ENCODE data around the gene CHIC2. TPM values are rescaled to one million over a fixed set of nuclear protein-coding genes. Genes with fewer than 3 reads are reported as not detected.

CHIC2 gene
- total and polyA plus RNA-seq, 2 of the 4 experiments (the other 2 are of a cell fraction) = 20.4 to 26.3 TPM

GRCh38 chr4:53994382-53995102, 69.9 kb downstream of the CHIC2 start:
- Histone ChIP-seq H3K18ac (ENCODE audit: low read depth, low read length) (no peak overlapping the region), H2AFZ (replicated peaks; ENCODE audit: low read length, poor library complexity) (no peak overlapping the region), H3K56ac (ENCODE audit: extremely low read depth, insufficient read depth, low read length) (no peak overlapping the region), H3K14ac (replicated peaks; ENCODE audit: low read depth, low read length) (no peak overlapping the region), H3K79me1 (ENCODE audit: low read depth in 1 of 2, low read length in 2 of 2) (peaks cover 13 to 41% of the 10 kb centered on the region in 2 experiments; a peak in 3 of 4 replicates), H4K5ac (ENCODE audit: low read depth, low read length) (no peak overlapping the region), H3K23ac (ENCODE audit: low read depth, low read length) (no peak overlapping the region), H3K9me1 (ENCODE audit: insufficient read depth, low read length) (0 out of 2 replicates have a peak, but pooled peaks cover 3% of the 10 kb centered on the region), H4K91ac (ENCODE audit: insufficient read depth, low read depth, low read length) (no peak overlapping the region), H3K27ac (ENCODE audit: insufficient read depth, low read length) (no peak overlapping the region), H4K8ac (ENCODE audit: low read depth in 2 of 2, low read length in 2 of 2) (no peak overlapping the region), H2BK5ac (ENCODE audit: low read depth, low read length, poor library complexity, severe bottlenecking) (no peak overlapping the region), H4K20me1 (ENCODE audit: insufficient read depth, low read length) (no peaks in the 10 kb centered on the region; the same call in 1 of the 2 replicates), H3K27me3 (ENCODE audit: control insufficient read depth, insufficient read depth, low read length) (no peaks in the 10 kb centered on the region), H3K36me3 (ENCODE audit: control insufficient read depth, insufficient read depth, low read length) (peaks cover 9% of the 10 kb centered on the region), H3K9ac (ENCODE audit: low read depth, low read length) (no peak overlapping the region), H2BK15ac (ENCODE audit: low read depth, low read length) (no peak overlapping the region), H3K4me2 (ENCODE audit: low read depth, low read length) (no peak overlapping the region), H2BK120ac (ENCODE audit: low read depth, low read length) (no peak overlapping the region), H3K4me1 (ENCODE audit: control insufficient read depth, insufficient read depth, low read length) (no peaks in the 10 kb centered on the region; the same call in 1 of the 2 replicates), H2BK20ac (ENCODE audit: low read depth, low read length) (no peak overlapping the region), H2AK9ac (replicated peaks; ENCODE audit: low read depth, low read length, poor library complexity) (no peak overlapping the region), H3K9me3 (ENCODE audit: control insufficient read depth, insufficient read depth, low read length) (no peaks in the 10 kb centered on the region), H2AK5ac (ENCODE audit: low read depth, low read length) (no peak overlapping the region), H3K4me3 (ENCODE audit: insufficient read depth, low read depth, low read length) (no peak overlapping the region), H3K4ac (ENCODE audit: low read depth, low read length) (no peak overlapping the region)
- TF ChIP-seq MAFK (IDR thresholded peaks at IDR 0.05; ENCODE audit: low read depth, low read length) (no peak), SMC3 (IDR thresholded peaks at IDR 0.05; ENCODE audit: low read depth, low read length) (no peak), BHLHE40 (IDR thresholded peaks at IDR 0.05; ENCODE audit: low read depth, low read length) (no peak), NFE2L2 (IDR thresholded peaks at IDR 0.05; ENCODE audit: low read depth, low read length) (no peak), MAZ (IDR thresholded peaks at IDR 0.05; ENCODE audit: borderline replicate concordance, low read depth, low read length) (no peak), CHD1 (IDR thresholded peaks at IDR 0.05; ENCODE audit: low read depth, low read length) (no peak), ELK1 (IDR thresholded peaks at IDR 0.05; ENCODE audit: borderline replicate concordance, low read depth, low read length) (no peak), RCOR1 (IDR thresholded peaks at IDR 0.05; ENCODE audit: insufficient replicate concordance, low read length) (no peak), MXI1 (IDR thresholded peaks at IDR 0.05; ENCODE audit: borderline replicate concordance, low read depth, low read length) (no peak), FOS (IDR thresholded peaks at IDR 0.05; ENCODE audit: low read depth, low read length) (no peak)
- ATAC-seq (ENCODE audit: low read depth) (no peak), DNase-seq (no peak)
- ChIA-PET POLR2A (ENCODE audit: unreplicated experiment) (no interaction called here), CTCF (no interaction called here)
- WGBS, 2 experiments (ENCODE audit: extremely low coverage in 2 of 2, insufficient read length in 1 of 2) = 100% methylated on average over 1 of the region's 5 CpGs; no CpG with 5 or more reads in 1 of the 2 experiments
- dilution Hi-C loops (cut with HindIII; ENCODE audit: low sequenced_read_pairs, unreplicated experiment) = no loop called here
- in situ Hi-C loops (cut with MboI; ENCODE audit: low sequenced_read_pairs) = no loop called here
- BruUV-seq (replicated peaks) = no TSS peak
- intact Hi-C loops (cut with micrococcal nuclease) = no loop called here
